ENCODE data around the gene SAMD11. TPM values are rescaled to one million over a fixed set of nuclear protein-coding genes. Genes with fewer than 3 reads are reported as not detected.

Gene SAMD11
- total RNA-seq, 1 donor from 2014 or later: 0.14 TPM

- Mint-ChIP-seq H3K4me3 (no peak overlapping the region), H3K36me3 (ENCODE audit: low read depth) (no peaks in the 10 kb centered on the region), H3K9me3 (no peaks in the 10 kb centered on the region), H3K27ac (ENCODE audit: unreplicated experiment) (no peak overlapping the region), H3K4me1 (no peaks in the 10 kb centered on the region), H3K27me3 (ENCODE audit: low read depth) (peaks cover 69% of the 10 kb centered on the region)
- no peak for TF ChIP-seq CTCF (conservative IDR thresholded peaks at IDR 0.05)
- no peak for DNase-seq (ENCODE audit: low read depth, low spot score)
These were observed 10.1 kb upstream of the SAMD11 start for GRCh38 chr1:913491-914130.

GRCh38 chr1:914131-914890 is 9.4 kb upstream of the SAMD11 start:
- peaks cover 73% of the 10 kb centered on the region for H3K27me3 Mint-ChIP-seq (ENCODE audit: low read depth)

GRCh38 chr1:914891-915280 is 8.8 kb upstream of the SAMD11 start:
- no peaks in the 10 kb centered on the region for H3K36me3 Mint-ChIP-seq (ENCODE audit: low read depth)
- H3K27me3 Mint-ChIP-seq (ENCODE audit: low read depth): peaks cover 74% of the 10 kb centered on the region
- no peak for TF ChIP-seq CTCF (conservative IDR thresholded peaks at IDR 0.05)
- H3K9me3 Mint-ChIP-seq: no peaks in the 10 kb centered on the region
- H3K27ac Mint-ChIP-seq (ENCODE audit: unreplicated experiment): no peak overlapping the region
- no peaks in the 10 kb centered on the region for H3K4me1 Mint-ChIP-seq
- no peak overlapping the region for H3K4me3 Mint-ChIP-seq
- DNase-seq (ENCODE audit: low read depth, low spot score): no peak

More at GRCh38 chr1:914131-914890, 9.4 kb upstream of the SAMD11 start:
- no peaks in the 10 kb centered on the region for H3K4me1 Mint-ChIP-seq
- no peak overlapping the region for H3K27ac Mint-ChIP-seq (ENCODE audit: unreplicated experiment)
- DNase-seq (ENCODE audit: low read depth, low spot score): no peak
- no peak overlapping the region for H3K4me3 Mint-ChIP-seq
- H3K9me3 Mint-ChIP-seq: no peaks in the 10 kb centered on the region
- no peak for TF ChIP-seq CTCF (conservative IDR thresholded peaks at IDR 0.05)
- no peaks in the 10 kb centered on the region for H3K36me3 Mint-ChIP-seq (ENCODE audit: low read depth)

- H3K4me3 Mint-ChIP-seq: no peak overlapping the region
- no peak for TF ChIP-seq CTCF (conservative IDR thresholded peaks at IDR 0.05)
- DNase-seq (ENCODE audit: low read depth, low spot score): no peak
- H3K4me1 Mint-ChIP-seq: peaks cover 2% of the 10 kb centered on the region
- no peaks in the 10 kb centered on the region for H3K36me3 Mint-ChIP-seq (ENCODE audit: low read depth)
- H3K27ac Mint-ChIP-seq (ENCODE audit: unreplicated experiment): no peak overlapping the region
- H3K27me3 Mint-ChIP-seq (ENCODE audit: low read depth): peaks cover 81% of the 10 kb centered on the region
- no peaks in the 10 kb centered on the region for H3K9me3 Mint-ChIP-seq
These were observed 8.2 kb upstream of the SAMD11 start for GRCh38 chr1:915295-916172.

GRCh38 chr1:916173-917075 is 7.3 kb upstream of the SAMD11 start:
- peaks cover 83% of the 10 kb centered on the region for H3K27me3 Mint-ChIP-seq (ENCODE audit: low read depth)
- H3K4me1 Mint-ChIP-seq: peaks cover 9% of the 10 kb centered on the region
- no peak for DNase-seq (ENCODE audit: low read depth, low spot score)
- no peaks in the 10 kb centered on the region for H3K9me3 Mint-ChIP-seq
- H3K27ac Mint-ChIP-seq (ENCODE audit: unreplicated experiment): no peak overlapping the region
- H3K4me3 Mint-ChIP-seq: no peak overlapping the region
- H3K36me3 Mint-ChIP-seq (ENCODE audit: low read depth): no peaks in the 10 kb centered on the region
- no peak for TF ChIP-seq CTCF (conservative IDR thresholded peaks at IDR 0.05)

All from neural crest cell (in vitro differentiated cells).